Astrocyte of the cerebellum (primary cell): ENCODE measurements around the gene TMEM253.

ENCODE experiments used
- DNase-seq: peaks from one replicate; pipeline ENCODE4 v3.0.0-alpha.2; 2011; ENCODE audit warnings: low read depth
- H3K4me3 ChIP-seq: 2 replicates; pipeline ENCODE4 v1.5.1; 2011; ENCODE audit warnings: mild to moderate bottlenecking, low read depth, low read length, moderate library complexity
- in situ Hi-C: cut with HindIII; loops from 2 replicates; pipeline ENCODE4 v1.10.0; 2017; ENCODE audit warnings: low sequenced_read_pairs
- TF ChIP-seq, protein P1 (sequence below): IDR thresholded peaks from 2 replicates; pipeline ENCODE4 v1.5.1; 2012; ENCODE audit warnings: low read length, low read depth, moderate library complexity, mild to moderate bottlenecking; ENCODE audit errors: missing control alignments

The TMEM253 gene

DNA sequence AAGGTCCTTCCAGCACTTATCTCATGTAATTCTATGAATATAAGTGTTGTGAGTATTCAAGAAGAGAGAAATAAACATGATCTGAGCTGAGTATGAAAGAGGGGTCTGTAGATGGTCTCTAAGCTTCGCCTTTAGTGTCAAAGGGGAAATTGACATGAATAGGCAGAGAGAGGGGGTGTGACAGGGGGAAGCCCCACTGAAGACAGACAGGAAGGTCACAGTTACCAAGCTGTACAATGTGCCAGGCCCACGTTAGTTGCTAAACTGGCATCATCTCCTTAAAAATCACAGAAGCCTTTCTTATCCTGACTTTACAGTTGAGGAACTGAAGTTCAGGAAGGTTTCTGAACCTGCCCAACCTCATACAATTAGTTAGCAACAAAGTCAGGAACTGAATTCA is 23.2 kb upstream of the TMEM253 start:
- no peak for DNase-seq
- no peak overlapping the region for H3K4me3 ChIP-seq
- in situ Hi-C loops = no loop called here
- TF ChIP-seq, protein P1, sequence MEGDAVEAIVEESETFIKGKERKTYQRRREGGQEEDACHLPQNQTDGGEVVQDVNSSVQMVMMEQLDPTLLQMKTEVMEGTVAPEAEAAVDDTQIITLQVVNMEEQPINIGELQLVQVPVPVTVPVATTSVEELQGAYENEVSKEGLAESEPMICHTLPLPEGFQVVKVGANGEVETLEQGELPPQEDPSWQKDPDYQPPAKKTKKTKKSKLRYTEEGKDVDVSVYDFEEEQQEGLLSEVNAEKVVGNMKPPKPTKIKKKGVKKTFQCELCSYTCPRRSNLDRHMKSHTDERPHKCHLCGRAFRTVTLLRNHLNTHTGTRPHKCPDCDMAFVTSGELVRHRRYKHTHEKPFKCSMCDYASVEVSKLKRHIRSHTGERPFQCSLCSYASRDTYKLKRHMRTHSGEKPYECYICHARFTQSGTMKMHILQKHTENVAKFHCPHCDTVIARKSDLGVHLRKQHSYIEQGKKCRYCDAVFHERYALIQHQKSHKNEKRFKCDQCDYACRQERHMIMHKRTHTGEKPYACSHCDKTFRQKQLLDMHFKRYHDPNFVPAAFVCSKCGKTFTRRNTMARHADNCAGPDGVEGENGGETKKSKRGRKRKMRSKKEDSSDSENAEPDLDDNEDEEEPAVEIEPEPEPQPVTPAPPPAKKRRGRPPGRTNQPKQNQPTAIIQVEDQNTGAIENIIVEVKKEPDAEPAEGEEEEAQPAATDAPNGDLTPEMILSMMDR = no peak

DNA sequence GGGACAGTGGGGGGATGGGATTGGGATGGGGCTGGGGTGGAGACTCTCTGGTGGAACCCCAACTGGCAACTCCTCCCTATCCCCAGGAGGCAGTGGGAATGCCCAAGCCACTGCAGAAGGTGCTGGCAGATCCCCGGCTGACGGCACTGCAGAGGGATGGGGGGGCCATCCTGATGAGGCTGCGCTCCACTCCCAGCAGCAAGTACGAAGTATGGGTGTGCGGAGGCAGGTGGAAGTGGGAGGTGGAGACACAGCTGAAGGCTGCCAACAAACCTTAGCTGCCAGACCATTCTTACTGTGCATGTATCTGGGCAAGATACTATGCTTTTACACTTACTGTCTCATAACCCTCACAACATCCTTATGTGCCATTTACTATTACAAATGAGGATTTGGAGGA is 22.6 kb upstream of the TMEM253 start:
- H3K4me3 ChIP-seq = no peak overlapping the region
- DNase-seq = no peak
- in situ Hi-C loops = no loop called here
- TF ChIP-seq, protein P1 = no peak

DNA sequence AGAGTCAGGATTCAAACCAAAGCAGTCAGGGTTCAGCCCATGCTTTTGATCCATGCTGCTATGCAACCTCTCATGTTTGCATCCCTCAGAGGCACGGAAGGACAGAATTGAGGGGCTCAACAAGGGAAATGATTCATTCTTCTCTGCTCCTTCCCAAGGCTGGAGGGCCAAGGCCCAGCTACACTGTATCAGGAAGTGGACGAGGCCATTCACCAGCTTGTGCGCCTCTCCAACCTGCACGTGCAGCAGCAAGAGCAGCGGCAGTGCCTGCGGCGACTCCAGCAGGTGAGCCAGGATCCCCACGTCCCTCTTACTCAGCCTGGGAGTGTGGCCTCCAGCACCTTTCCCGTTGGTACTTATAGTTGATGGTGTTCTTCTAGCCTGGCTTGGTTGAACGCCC is 22.1 kb upstream of the TMEM253 start:
- in situ Hi-C loops = no loop called here
- no peak overlapping the region for H3K4me3 ChIP-seq
- no peak for DNase-seq
- TF ChIP-seq, protein P1 = no peak

DNA sequence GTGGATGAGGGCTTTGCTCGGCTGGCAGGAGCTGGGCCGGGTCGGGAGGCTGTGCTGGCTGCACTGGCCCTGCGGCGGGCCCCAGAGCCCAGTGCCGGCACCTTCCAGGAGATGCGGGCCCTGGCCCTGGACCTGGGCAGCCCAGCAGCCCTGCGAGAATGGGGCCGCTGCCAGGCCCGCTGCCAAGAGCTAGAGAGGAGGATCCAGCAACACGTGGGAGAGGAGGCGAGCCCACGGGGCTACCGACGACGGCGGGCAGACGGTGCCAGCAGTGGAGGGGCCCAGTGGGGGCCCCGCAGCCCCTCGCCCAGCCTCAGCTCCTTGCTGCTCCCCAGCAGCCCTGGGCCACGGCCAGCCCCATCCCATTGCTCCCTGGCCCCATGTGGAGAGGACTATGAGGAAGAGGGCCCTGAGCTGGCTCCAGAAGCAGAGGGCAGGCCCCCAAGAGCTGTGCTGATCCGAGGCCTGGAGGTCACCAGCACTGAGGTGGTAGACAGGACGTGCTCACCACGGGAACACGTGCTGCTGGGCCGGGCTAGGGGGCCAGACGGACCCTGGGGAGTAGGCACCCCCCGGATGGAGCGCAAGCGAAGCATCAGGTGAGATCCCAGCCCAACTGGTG is 19.2 kb upstream of the TMEM253 start:
- TF ChIP-seq, protein P1 = no peak
- in situ Hi-C loops = no loop called here
- DNase-seq = no peak
- H3K4me3 ChIP-seq = no peak overlapping the region

DNA sequence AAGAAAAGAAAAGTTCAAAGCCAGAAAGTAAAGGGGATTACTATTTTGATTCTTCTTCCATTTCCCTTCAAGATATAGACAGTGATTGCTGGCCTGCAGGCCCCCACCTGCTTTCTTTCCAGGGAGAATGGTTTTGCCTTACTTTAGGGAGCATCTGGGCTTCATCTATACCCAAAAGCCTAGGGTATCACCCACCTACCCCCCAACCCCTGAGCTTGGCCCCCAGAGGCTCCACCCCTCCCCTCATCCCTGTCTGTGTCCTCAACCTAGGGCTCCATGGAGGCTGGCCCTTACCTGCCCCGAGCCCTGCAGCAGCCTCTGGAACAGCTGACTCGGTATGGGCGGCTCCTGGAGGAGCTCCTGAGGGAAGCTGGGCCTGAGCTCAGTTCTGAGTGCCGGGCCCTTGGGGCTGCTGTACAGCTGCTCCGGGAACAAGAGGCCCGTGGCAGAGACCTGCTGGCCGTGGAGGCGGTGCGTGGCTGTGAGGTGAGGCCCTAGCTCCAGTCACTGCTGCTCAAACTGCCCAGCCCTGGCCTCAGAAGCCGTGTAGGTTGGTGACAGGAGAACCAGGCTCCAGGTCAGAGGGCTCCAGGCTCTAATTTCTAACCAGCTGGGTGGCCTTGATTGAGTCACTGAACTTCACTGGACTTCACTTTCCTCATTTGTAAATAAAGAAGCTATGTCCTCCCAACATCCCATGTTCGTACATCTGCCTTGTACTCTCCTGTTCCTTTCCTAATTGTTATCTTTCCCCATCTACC is 17.1 kb upstream of the TMEM253 start:
- TF ChIP-seq, protein P1 = no peak
- DNase-seq = no peak
- in situ Hi-C loops = no loop called here
- H3K4me3 ChIP-seq = no peak overlapping the region

DNA sequence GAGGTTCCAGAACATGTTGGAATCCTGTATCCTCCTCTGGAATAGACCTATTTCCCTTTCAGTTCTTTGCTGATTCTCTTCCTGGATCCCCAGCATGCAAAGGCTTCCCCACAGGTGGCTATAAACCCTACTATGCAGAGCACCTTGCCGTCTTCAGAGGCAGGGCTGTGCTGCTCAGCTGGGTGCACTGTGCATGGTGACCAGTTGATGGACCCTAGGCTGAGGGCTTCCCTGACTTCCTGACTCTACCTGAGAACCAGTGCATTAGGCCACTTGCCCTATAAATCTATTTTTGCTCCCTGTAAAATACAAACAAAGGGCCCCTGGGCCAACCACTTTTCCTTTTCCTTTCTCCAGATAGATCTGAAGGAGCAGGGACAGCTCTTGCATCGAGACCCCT is 16.5 kb upstream of the TMEM253 start:
- DNase-seq = no peak
- TF ChIP-seq, protein P1 = no peak
- in situ Hi-C loops = no loop called here

More for the DNA sequence above, 16.5 kb upstream of the TMEM253 start:
- no peak overlapping the region for H3K4me3 ChIP-seq
